ENCODE data around the gene ST6GALNAC1. TPM values are rescaled to one million over a fixed set of nuclear protein-coding genes. Genes with fewer than 3 reads are reported as not detected.

ST6GALNAC1 gene
- total RNA-seq, 4 donors from 2014 or later = 1.5 to 11.8 (median 3.2) TPM

GRCh38 chr17:76631821-76632565 is 11.6 kb downstream of the ST6GALNAC1 start:
- Histone ChIP-seq H3K27me3 (no peaks in the 10 kb centered on the region), H3K4me1 (no peaks in the 10 kb centered on the region), H3K36me3 (no peaks in the 10 kb centered on the region), H3K9me3 (no peaks in the 10 kb centered on the region), H3K27ac (no peak overlapping the region), H3K4me3 (no peak overlapping the region)
- DNase-seq = no peak
- TF ChIP-seq, protein P1, sequence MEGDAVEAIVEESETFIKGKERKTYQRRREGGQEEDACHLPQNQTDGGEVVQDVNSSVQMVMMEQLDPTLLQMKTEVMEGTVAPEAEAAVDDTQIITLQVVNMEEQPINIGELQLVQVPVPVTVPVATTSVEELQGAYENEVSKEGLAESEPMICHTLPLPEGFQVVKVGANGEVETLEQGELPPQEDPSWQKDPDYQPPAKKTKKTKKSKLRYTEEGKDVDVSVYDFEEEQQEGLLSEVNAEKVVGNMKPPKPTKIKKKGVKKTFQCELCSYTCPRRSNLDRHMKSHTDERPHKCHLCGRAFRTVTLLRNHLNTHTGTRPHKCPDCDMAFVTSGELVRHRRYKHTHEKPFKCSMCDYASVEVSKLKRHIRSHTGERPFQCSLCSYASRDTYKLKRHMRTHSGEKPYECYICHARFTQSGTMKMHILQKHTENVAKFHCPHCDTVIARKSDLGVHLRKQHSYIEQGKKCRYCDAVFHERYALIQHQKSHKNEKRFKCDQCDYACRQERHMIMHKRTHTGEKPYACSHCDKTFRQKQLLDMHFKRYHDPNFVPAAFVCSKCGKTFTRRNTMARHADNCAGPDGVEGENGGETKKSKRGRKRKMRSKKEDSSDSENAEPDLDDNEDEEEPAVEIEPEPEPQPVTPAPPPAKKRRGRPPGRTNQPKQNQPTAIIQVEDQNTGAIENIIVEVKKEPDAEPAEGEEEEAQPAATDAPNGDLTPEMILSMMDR (IDR thresholded peaks at IDR 0.05) = no peak
- TF ChIP-seq POLR2A (IDR thresholded peaks at IDR 0.05) = no peak
- intact Hi-C loops (cut with DNase I; ENCODE audit: low total_unique reads) = no loop called here

- Histone ChIP-seq H3K9me3 (no peaks in the 10 kb centered on the region), H3K27ac (no peak overlapping the region), H3K27me3 (no peaks in the 10 kb centered on the region), H3K4me1 (no peaks in the 10 kb centered on the region), H3K36me3 (no peaks in the 10 kb centered on the region), H3K4me3 (no peak overlapping the region)
- DNase-seq = no peak
- intact Hi-C loops (cut with DNase I; ENCODE audit: low total_unique reads) = no loop called here
- no peak for TF ChIP-seq POLR2A (IDR thresholded peaks at IDR 0.05)
- TF ChIP-seq, protein P1 (IDR thresholded peaks at IDR 0.05) = no peak
Measured at GRCh38 chr17:76630151-76630550, 13.4 kb downstream of the ST6GALNAC1 start.

- no peak for DNase-seq
- Histone ChIP-seq H3K9me3 (no peaks in the 10 kb centered on the region), H3K4me1 (no peaks in the 10 kb centered on the region), H3K36me3 (no peaks in the 10 kb centered on the region), H3K27me3 (no peaks in the 10 kb centered on the region), H3K27ac (no peak overlapping the region), H3K4me3 (no peak overlapping the region)
- intact Hi-C loops (cut with DNase I; ENCODE audit: low total_unique reads) = no loop called here
- no peak for TF ChIP-seq POLR2A (IDR thresholded peaks at IDR 0.05)
- TF ChIP-seq, protein P1 (IDR thresholded peaks at IDR 0.05) = no peak
Measured at GRCh38 chr17:76627510-76627909, 16.0 kb downstream of the ST6GALNAC1 start.

DNA sequence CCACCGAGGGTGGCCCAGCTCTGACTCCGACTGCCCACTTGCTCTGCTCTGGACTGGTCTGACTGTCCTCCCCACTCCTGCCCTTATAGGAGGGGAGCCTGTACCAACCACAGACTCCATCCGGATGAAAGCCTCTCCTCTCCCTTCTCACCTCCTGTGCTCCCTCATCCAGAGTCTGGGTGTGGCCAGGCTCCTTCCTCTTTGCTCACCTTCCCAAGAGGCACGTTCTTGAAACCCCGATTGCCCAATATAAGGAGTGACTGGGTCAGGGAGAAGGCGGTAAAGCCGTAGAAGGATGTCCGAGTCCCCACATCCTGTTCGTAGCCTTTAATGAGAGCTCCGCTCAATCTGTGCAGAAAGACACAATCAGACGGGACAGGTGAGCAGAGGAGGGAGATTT is 17.1 kb downstream of the ST6GALNAC1 start:
- TF ChIP-seq, protein P1 (IDR thresholded peaks at IDR 0.05) = no peak
- no peak for TF ChIP-seq POLR2A (IDR thresholded peaks at IDR 0.05)
- Histone ChIP-seq H3K36me3 (no peaks in the 10 kb centered on the region), H3K27me3 (no peaks in the 10 kb centered on the region), H3K4me3 (no peak overlapping the region), H3K9me3 (no peaks in the 10 kb centered on the region), H3K27ac (no peak overlapping the region), H3K4me1 (no peaks in the 10 kb centered on the region)
- intact Hi-C loops (cut with DNase I; ENCODE audit: low total_unique reads) = no loop called here
- DNase-seq = no peak

DNA sequence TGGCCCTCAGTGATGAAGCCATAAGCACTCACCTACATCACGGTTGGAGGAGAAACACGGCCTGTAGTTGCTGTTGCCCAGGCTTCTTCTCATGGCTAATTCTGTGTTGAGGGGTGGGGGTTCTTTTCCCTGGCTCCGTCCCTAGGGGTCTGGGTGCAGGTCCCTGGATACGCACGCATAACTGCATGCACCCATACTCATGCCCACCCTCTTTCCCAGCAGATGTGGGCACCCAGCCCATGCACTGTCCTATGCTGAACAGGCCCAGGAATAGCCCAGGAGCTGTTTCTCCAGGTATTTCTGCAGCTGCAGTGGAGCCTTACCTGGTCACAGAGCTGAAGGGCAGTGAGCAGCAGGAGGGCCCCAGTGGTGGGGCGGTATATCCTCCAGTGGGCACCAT is 18.1 kb downstream of the ST6GALNAC1 start:
- Histone ChIP-seq H3K4me1 (no peaks in the 10 kb centered on the region), H3K36me3 (no peaks in the 10 kb centered on the region), H3K27ac (no peak overlapping the region), H3K4me3 (no peak overlapping the region), H3K27me3 (no peaks in the 10 kb centered on the region), H3K9me3 (no peaks in the 10 kb centered on the region)
- TF ChIP-seq, protein P1 (IDR thresholded peaks at IDR 0.05) = no peak
- TF ChIP-seq POLR2A (IDR thresholded peaks at IDR 0.05) = no peak
- DNase-seq = no peak
- intact Hi-C loops (cut with DNase I; ENCODE audit: low total_unique reads) = no loop called here
